GM23338 (cell line): ENCODE results near the gene TLX1. TPM values are rescaled to one million over a fixed set of nuclear protein-coding genes. Genes with fewer than 3 reads are reported as not detected.

Experiments used
- ATAC-seq: fragments of 200-7000 bp; cut with Tn5 transposase; 3 replicates; pipeline ENCODE4 v1.9.1; 2020
- DNase-seq: peaks from one replicate; pipeline ENCODE4 v3.0.0-alpha.2; 2015; ENCODE audit warnings: low spot score
- H2AFZ ChIP-seq: fragments of 200-600 bp; sonication (generic); 2 replicates; pipeline ENCODE4 v1.8.0; 2016; ENCODE audit warnings: antibody characterized with exemption, mild to moderate bottlenecking, moderate library complexity
- H3F3A ChIP-seq: fragments of 200-600 bp; sonication (generic); replicated peaks from 2 replicates; pipeline ENCODE4 v1.8.0; 2017; ENCODE audit warnings: antibody characterized with exemption, mixed run types, low read depth
- H3K27ac ChIP-seq: fragments of 200-600 bp; sonication (generic); 2 replicates; pipeline ENCODE4 v1.6.1; 2016; ENCODE audit warnings: low read depth
- H3K27me3 ChIP-seq: fragments of 200-600 bp; sonication (generic); 2 replicates; pipeline ENCODE4 v1.8.0; 2016; ENCODE audit warnings: mild to moderate bottlenecking, mixed run types, moderate library complexity; ENCODE audit not compliant: insufficient read depth
- H3K36me3 ChIP-seq: fragments of 200-600 bp; sonication (generic); 2 replicates; pipeline ENCODE4 v1.8.0; 2016; ENCODE audit warnings: mild to moderate bottlenecking; ENCODE audit not compliant: insufficient read depth
- H3K4me1 ChIP-seq: fragments of 200-600 bp; sonication (generic); 2 replicates; pipeline ENCODE4 v1.8.0; 2016; ENCODE audit warnings: mild to moderate bottlenecking, moderate library complexity; ENCODE audit not compliant: insufficient read depth
- H3K4me2 ChIP-seq: fragments of 200-600 bp; sonication (generic); 2 replicates; pipeline ENCODE4 v1.7.1; 2017; ENCODE audit warnings: mixed run types
- H3K4me3 ChIP-seq: fragments of 200-600 bp; sonication (generic); 2 replicates; pipeline ENCODE4 v1.6.1; 2016; ENCODE audit warnings: mixed run types
- H3K79me2 ChIP-seq: fragments of 200-600 bp; sonication (generic); replicated peaks from 2 replicates; pipeline ENCODE4 v1.8.0; 2017; ENCODE audit warnings: mild to moderate bottlenecking; ENCODE audit not compliant: insufficient read depth
- H3K9me2 ChIP-seq: fragments of 200-600 bp; sonication (generic); 2 replicates; pipeline ENCODE4 v1.8.0; 2017; ENCODE audit not compliant: insufficient read depth
- H4K20me1 ChIP-seq: fragments of 200-600 bp; sonication (generic); replicated peaks from 2 replicates; pipeline ENCODE4 v1.8.0; 2017; ENCODE audit warnings: mild to moderate bottlenecking; ENCODE audit not compliant: insufficient read depth
- H3K27ac Mint-ChIP-seq: 2 replicates; pipeline ENCODE4 v1.8.0; 2020; ENCODE audit warnings: inconsistent platforms, mild to moderate bottlenecking, moderate library complexity, mixed read lengths
- H3K27me3 Mint-ChIP-seq: 3 replicates; pipeline ENCODE4 v1.8.0; 2022; ENCODE audit warnings: low read depth, mild to moderate bottlenecking, moderate library complexity, mixed read lengths, inconsistent platforms; ENCODE audit not compliant: insufficient read depth, poor library complexity
- H3K36me3 Mint-ChIP-seq: 3 replicates; pipeline ENCODE4 v1.8.0; 2021; ENCODE audit warnings: low read depth, mild to moderate bottlenecking, inconsistent platforms, moderate library complexity, mixed read lengths
- H3K4me1 Mint-ChIP-seq: 3 replicates; pipeline ENCODE4 v1.8.0; 2020; ENCODE audit warnings: mild to moderate bottlenecking, inconsistent platforms, mixed read lengths
- H3K4me3 Mint-ChIP-seq: 3 replicates; pipeline ENCODE4 v1.8.0; 2021; ENCODE audit warnings: moderate library complexity, mild to moderate bottlenecking, inconsistent platforms, mixed read lengths
- H3K9me3 Mint-ChIP-seq: 3 replicates; pipeline ENCODE4 v1.8.0; 2020; ENCODE audit warnings: moderate library complexity, mild to moderate bottlenecking, inconsistent platforms, mixed read lengths
- EZH2 ChIP-seq: fragments of 200-600 bp; sonication (generic); IDR thresholded peaks from one replicate; pipeline ENCODE4 v1.8.0; 2017; ENCODE audit warnings: antibody characterized with exemption, mild to moderate bottlenecking, low read depth; ENCODE audit not compliant: unreplicated experiment
- EZH2phosphoT487 ChIP-seq: fragments of 200-600 bp; sonication (generic); IDR thresholded peaks from one replicate; pipeline ENCODE4 v1.8.1; 2018; ENCODE audit warnings: antibody characterized with exemption; ENCODE audit not compliant: unreplicated experiment
- JUNB ChIP-seq: IDR thresholded peaks from one replicate; pipeline ENCODE4 v1.6.1; 2016; ENCODE audit warnings: antibody characterized with exemption; ENCODE audit not compliant: unreplicated experiment
- POLR2AphosphoS5 ChIP-seq: IDR thresholded peaks from 2 replicates; pipeline ENCODE4 v1.6.1; 2016; ENCODE audit warnings: antibody characterized with exemption, low read depth
- ZNF331 ChIP-seq: fragments of 250-450 bp; sonication (Bioruptor Pico); IDR thresholded peaks from 2 replicates; pipeline ENCODE4 v1.5.0; 2020; ENCODE audit warnings: low read depth, mild to moderate bottlenecking, moderate library complexity
- polyA plus RNA-seq: library from polyadenylated mRNA; unstranded; fragments of >200 nt; fragmentation: Nextera tagmentation; extraction: Ambion mirVana; gene quantifications from 2 replicates; pipeline ENCODE4 v1.2.1, GENCODE V29; 2016
- total RNA-seq: library from RNA; depleted of rRNA; stranded (reverse); fragments of >200 nt; shearing (Covaris generic); gene quantifications from 2 replicates; pipeline ENCODE4 v1.2.3, GENCODE V29; 2014
- TF ChIP-seq, protein P1 (sequence below): fragments of 250-450 bp; sonication (Bioruptor Pico); IDR thresholded peaks from 2 replicates; pipeline ENCODE4 v1.5.0; 2020; ENCODE audit warnings: mild to moderate bottlenecking, moderate library complexity
- TF ChIP-seq, protein P2 (sequence below): IDR thresholded peaks from 2 replicates; pipeline ENCODE4 v1.6.1; 2016; ENCODE audit warnings: antibody characterized with exemption

The TLX1 gene
- total and polyA plus RNA-seq, 2 experiments from 2014 or later: not detected

DNA sequence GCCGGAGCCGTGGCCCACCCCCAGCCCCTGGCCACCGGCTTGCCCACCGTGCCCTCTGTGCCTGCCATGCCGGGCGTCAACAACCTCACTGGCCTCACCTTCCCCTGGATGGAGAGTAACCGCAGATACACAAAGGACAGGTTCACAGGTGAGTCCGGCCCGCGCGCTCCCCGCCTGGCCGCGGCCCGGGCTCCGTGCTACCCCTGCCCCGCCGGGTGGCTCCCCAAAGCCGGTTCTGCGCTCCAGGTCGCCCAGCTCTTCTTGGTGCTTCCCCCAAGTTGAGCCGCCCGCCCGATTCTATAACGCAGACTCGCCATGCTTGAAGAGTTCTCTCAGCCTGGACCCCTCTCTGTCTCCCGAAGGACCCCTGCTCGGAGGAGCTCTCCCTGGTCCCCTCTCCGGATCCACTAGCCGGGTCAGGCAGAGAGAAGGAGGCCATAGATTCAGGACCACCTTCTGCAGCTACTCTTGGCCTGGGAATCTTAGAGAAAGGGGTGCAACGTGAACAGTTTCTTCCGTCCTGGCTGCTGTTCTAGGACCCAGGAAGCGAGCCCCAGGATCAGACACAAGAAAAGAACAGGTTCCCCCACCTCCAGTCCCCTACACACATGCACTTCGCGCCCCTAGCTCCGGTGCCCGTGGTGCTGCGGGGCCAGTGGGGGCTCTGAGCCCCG, 999 bp downstream of the TLX1 start (continued):
- TF ChIP-seq, protein P1, sequence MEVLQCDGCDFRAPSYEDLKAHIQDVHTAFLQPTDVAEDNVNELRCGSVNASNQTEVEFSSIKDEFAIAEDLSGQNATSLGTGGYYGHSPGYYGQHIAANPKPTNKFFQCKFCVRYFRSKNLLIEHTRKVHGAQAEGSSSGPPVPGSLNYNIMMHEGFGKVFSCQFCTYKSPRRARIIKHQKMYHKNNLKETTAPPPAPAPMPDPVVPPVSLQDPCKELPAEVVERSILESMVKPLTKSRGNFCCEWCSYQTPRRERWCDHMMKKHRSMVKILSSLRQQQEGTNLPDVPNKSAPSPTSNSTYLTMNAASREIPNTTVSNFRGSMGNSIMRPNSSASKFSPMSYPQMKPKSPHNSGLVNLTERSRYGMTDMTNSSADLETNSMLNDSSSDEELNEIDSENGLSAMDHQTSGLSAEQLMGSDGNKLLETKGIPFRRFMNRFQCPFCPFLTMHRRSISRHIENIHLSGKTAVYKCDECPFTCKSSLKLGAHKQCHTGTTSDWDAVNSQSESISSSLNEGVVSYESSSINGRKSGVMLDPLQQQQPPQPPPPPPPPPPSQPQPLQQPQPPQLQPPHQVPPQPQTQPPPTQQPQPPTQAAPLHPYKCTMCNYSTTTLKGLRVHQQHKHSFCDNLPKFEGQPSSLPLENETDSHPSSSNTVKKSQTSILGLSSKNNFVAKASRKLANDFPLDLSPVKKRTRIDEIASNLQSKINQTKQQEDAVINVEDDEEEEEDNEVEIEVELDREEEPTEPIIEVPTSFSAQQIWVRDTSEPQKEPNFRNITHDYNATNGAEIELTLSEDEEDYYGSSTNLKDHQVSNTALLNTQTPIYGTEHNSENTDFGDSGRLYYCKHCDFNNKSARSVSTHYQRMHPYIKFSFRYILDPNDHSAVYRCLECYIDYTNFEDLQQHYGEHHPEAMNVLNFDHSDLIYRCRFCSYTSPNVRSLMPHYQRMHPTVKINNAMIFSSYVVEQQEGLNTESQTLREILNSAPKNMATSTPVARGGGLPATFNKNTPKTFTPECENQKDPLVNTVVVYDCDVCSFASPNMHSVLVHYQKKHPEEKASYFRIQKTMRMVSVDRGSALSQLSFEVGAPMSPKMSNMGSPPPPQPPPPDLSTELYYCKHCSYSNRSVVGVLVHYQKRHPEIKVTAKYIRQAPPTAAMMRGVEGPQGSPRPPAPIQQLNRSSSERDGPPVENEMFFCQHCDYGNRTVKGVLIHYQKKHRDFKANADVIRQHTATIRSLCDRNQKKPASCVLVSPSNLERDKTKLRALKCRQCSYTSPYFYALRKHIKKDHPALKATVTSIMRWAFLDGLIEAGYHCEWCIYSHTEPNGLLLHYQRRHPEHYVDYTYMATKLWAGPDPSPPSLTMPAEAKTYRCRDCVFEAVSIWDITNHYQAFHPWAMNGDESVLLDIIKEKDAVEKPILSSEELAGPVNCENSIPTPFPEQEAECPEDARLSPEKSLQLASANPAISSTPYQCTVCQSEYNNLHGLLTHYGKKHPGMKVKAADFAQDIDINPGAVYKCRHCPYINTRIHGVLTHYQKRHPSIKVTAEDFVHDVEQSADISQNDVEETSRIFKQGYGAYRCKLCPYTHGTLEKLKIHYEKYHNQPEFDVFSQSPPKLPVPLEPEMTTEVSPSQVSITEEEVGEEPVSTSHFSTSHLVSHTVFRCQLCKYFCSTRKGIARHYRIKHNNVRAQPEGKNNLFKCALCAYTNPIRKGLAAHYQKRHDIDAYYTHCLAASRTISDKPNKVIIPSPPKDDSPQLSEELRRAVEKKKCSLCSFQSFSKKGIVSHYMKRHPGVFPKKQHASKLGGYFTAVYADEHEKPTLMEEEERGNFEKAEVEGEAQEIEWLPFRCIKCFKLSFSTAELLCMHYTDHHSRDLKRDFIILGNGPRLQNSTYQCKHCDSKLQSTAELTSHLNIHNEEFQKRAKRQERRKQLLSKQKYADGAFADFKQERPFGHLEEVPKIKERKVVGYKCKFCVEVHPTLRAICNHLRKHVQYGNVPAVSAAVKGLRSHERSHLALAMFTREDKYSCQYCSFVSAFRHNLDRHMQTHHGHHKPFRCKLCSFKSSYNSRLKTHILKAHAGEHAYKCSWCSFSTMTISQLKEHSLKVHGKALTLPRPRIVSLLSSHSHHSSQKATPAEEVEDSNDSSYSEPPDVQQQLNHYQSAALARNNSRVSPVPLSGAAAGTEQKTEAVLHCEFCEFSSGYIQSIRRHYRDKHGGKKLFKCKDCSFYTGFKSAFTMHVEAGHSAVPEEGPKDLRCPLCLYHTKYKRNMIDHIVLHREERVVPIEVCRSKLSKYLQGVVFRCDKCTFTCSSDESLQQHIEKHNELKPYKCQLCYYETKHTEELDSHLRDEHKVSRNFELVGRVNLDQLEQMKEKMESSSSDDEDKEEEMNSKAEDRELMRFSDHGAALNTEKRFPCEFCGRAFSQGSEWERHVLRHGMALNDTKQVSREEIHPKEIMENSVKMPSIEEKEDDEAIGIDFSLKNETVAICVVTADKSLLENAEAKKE (CRISPR knock-in tag): no peak
- TF ChIP-seq JUNB (no peak), POLR2AphosphoS5 (no peak), EZH2phosphoT487 (peak; percentile 77), ZNF331 (no peak)
- TF ChIP-seq, protein P2, sequence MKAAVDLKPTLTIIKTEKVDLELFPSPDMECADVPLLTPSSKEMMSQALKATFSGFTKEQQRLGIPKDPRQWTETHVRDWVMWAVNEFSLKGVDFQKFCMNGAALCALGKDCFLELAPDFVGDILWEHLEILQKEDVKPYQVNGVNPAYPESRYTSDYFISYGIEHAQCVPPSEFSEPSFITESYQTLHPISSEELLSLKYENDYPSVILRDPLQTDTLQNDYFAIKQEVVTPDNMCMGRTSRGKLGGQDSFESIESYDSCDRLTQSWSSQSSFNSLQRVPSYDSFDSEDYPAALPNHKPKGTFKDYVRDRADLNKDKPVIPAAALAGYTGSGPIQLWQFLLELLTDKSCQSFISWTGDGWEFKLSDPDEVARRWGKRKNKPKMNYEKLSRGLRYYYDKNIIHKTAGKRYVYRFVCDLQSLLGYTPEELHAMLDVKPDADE: no peak

DNA sequence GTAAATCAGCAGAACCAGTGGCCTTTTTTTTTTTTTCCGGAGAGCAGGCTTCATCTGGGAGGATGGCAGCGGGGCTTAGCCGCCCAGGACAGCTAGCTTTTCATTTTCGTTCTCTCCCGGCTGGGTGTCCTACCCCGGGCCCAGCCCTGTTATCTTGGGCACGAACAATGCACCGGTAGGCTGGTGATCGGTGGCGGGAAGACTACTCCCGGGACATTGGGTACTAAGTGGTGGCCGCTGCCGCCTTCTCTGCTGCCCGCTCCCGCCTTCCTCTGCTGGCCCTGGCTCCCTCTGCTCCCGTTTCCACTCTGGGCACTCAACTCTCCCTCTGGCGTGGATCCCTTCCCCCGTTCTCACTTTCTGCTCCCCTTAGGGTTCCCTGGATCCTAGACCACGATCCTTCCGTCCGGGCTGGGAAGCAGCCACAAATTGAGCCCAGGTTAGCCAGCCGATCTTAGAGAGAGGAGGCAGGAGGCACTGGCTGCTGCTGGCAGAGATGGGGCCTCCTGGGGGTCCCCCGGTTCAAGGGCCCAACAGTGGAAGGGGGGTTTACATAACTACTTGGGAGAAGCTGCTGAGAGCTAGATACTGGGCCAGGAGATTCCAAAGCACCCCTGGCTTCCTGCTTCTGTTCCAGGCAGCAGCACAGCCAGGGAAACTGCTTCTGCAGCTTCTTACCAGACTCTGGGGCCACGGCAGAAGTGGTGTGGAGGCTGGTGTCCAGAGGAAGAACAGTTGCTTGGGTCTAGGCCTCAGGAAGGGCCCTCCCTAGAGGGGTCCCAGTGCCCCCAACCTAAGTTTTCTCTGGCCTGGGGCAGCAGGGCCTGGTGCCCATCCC, 1.8 kb downstream of the TLX1 start:
- Mint-ChIP-seq H3K27me3 (peaks cover 98% of the 10 kb centered on the region), H3K4me1 (peaks cover 23% of the 10 kb centered on the region)
- H3K4me2 ChIP-seq: no peak overlapping the region

More for the DNA sequence above, 1.8 kb downstream of the TLX1 start:
- Mint-ChIP-seq H3K27ac (no peak overlapping the region), H3K36me3 (peaks cover 3% of the 10 kb centered on the region; the same call in 1 of the 3 replicates), H3K9me3 (peaks cover 11% of the 10 kb centered on the region), H3K4me3 (peak overlapping the region; percentile 13; the same call in 1 of the 3 replicates)
- Histone ChIP-seq H3K27ac (no peak overlapping the region), H2AFZ (no peak overlapping the region), H3K4me1 (peaks cover 18% of the 10 kb centered on the region), H3K4me3 (no peak overlapping the region), H3K79me2 (no peaks in the 10 kb centered on the region), H3F3A (peaks cover 21% of the 10 kb centered on the region), H4K20me1 (peaks cover 27% of the 10 kb centered on the region), H3K27me3 (peaks cover 100% of the 10 kb centered on the region), H3K9me2 (no peaks in the 10 kb centered on the region), H3K36me3 (no peaks in the 10 kb centered on the region; the same call in 1 of the 2 replicates)
- TF ChIP-seq EZH2 (peak; percentile 86), EZH2phosphoT487 (peak; percentile 19), ZNF331 (no peak)
- ATAC-seq (no peak), DNase-seq (no peak)
